Measurements from ENCODE around the gene RCAN3. TPM values are rescaled to one million over a fixed set of nuclear protein-coding genes. Genes with fewer than 3 reads are reported as not detected.
"Not testable (repeated sequence)": the region's sequence is repeated elsewhere in the genome, so short reads cannot be mapped to it uniquely, and the experiment has no call there.

RCAN3 gene
- total RNA-seq, 8 experiments from 2014 or later = 0.51 to 18.0 (median 6.3) TPM

DNA sequence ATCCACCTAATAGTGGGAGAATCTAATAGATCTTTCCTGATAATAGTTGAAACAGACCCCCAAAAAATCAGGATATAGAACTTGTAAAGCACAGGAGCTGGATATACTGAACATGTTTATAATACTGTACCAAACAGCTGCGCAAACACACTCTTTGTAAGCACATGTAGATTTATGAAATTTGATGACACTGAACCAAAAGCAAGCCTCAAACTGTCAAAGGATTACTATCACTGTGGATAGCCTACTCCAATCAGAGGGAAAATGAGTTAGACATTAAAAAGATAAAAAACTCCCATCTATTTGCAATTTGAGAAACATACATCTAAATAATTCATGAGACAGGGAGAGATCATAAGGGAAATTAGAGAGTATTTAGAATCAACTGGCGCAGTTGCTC lies 26.1 kb downstream of the RCAN3 start:
- H3K27ac ChIP-seq = no peak overlapping the region
- in situ Hi-C loops (cut with MboI; ENCODE audit: low pct_unique_long_range_greater_than_20kb in 2 of 9, low sequenced_read_pairs in 9 of 9, unreplicated experiment in 9 of 9) = no loop called here
- 28 to 100% (median 95%) methylated on average over 1 to 2 of the region's 2 CpGs for WGBS, 10 experiments
- no peaks in the 10 kb centered on the region for H3K4me1 ChIP-seq (replicated peaks in 1 of 2)
- no peak overlapping the region for H3K4me3 ChIP-seq
- peak in 1 of 8 experiments; percentile 98 for ATAC-seq (replicated peaks in 6 of 8)

DNA sequence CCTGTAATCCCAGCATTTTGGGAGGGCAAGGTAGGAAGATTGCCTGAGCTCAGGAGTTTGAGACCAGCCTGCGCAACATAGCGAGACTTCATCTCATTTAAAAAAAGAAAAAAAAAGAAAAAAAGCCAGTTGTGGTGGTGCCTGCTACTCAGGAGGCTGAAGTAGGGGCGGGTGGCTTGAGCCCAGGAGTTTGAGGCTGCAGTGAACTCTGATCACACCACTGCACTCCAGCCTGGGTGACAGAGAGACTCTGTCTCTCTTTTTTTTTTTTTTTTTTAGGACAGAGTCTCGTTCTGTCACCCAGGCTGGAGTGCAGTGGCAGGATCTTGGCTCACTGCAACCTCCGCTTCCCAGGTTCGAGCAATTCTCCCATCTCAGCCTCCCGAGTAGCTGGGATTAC lies 26.7 kb downstream of the RCAN3 start:
- H3K4me3 ChIP-seq; H3K27ac ChIP-seq; ATAC-seq (replicated peaks in 6 of 8); in situ Hi-C loops (cut with MboI; ENCODE audit: low pct_unique_long_range_greater_than_20kb in 2 of 9, low sequenced_read_pairs in 9 of 9, unreplicated experiment in 9 of 9); H3K4me1 ChIP-seq (replicated peaks in 1 of 2): not testable (repeated sequence)
- WGBS, 10 experiments = 67 to 94% (median 90%) methylated on average over 2 to 7 of the region's 7 CpGs; no CpG with 5 or more reads in 3 of the 10 experiments

DNA sequence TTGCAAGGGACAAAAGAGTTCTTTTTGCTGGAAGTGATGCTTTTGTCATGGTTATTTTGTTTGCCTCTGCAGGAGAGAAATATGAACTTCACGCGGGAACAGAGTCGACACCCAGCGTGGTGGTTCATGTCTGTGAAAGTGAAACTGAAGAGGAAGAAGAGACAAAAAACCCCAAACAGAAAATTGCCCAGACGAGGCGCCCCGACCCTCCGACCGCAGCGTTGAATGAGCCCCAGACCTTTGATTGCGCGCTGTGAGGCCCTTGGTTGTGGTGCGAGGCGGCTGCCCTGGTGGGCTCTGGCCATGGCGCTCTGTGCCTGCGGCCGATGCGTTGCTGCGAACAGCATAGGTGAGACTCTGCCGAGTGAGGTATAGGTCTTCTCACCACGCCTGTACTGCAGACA lies 32.4 kb downstream of the RCAN3 start:
- Histone ChIP-seq H3K4me3 (no peak overlapping the region), H3K27ac (no peak overlapping the region), H3K4me1 (replicated peaks in 1 of 2) (peaks cover 0 to 12% of the 10 kb centered on the region in 2 donors)
- in situ Hi-C loops (cut with MboI; ENCODE audit: low pct_unique_long_range_greater_than_20kb in 2 of 9, low sequenced_read_pairs in 9 of 9, unreplicated experiment in 9 of 9) = no loop called here
- no peak for ATAC-seq (replicated peaks in 6 of 8)
- 65 to 100% (median 77%) methylated on average over 1 to 20 of the region's 21 CpGs; no CpG with 5 or more reads in 3 of the 10 experiments for WGBS, 10 experiments

DNA sequence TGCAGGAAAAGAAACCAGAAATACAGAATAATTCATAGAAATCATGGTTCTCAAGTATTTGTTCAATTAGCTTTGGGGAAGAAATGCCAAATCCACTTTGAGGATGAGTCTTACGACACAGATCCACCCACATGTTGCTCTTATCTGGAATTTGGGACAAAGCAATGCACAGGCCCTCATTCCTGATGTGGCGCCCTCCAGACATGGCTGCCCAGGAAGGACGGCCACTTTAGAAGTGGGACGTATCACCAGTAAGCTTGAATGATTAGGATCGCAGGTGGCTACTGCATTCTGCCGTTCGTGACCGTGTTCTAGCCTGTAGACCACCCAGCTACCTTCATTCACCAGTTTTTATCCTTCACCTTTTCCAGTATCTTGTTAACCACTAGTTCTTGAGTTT lies 33.1 kb downstream of the RCAN3 start:
- Histone ChIP-seq H3K4me3 (no peak overlapping the region), H3K4me1 (replicated peaks in 1 of 2) (peaks cover 0 to 12% of the 10 kb centered on the region in 2 donors), H3K27ac (no peak overlapping the region)
- WGBS, 10 experiments = 80 to 99% (median 93%) methylated on average over 1 to 8 of the region's 8 CpGs; no CpG with 5 or more reads in 1 of the 10 experiments
- in situ Hi-C loops (cut with MboI; ENCODE audit: low pct_unique_long_range_greater_than_20kb in 2 of 9, low sequenced_read_pairs in 9 of 9, unreplicated experiment in 9 of 9) = no loop called here
- ATAC-seq (replicated peaks in 6 of 8) = no peak

DNA sequence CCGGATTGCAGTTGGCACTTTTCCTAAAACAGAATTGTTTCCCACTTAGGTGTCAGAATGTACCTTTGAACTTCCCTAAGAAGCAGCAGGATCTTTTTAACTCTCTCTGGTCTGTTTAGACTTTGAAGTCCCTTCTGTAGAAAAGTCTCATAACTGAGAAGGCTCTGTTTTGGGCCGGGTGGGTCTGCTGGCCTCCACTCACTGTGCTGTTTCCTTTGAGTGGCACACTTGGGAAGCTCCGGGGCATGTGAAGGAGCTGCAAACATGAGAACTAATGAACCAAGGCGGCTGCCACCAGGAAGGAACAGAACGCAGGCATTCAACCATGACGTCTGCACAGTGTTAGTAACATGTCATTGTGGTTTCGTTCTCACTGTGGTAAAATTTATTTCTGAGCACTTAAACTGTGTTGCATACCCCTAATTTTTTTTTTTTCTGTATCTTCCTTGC lies 33.8 kb downstream of the RCAN3 start:
- 0 to 73% (median 48%) methylated on average over 1 to 7 of the region's 7 CpGs for WGBS, 10 experiments
- Histone ChIP-seq H3K4me3 (no peak overlapping the region), H3K27ac (no peak overlapping the region), H3K4me1 (replicated peaks in 1 of 2) (peaks cover 0 to 12% of the 10 kb centered on the region in 2 donors)
- ATAC-seq (replicated peaks in 6 of 8) = peak in 4 of 8 experiments; percentile 42 to 87 (median 52)
- in situ Hi-C loops (cut with MboI; ENCODE audit: low pct_unique_long_range_greater_than_20kb in 2 of 9, low sequenced_read_pairs in 9 of 9, unreplicated experiment in 9 of 9) = no loop called here

DNA sequence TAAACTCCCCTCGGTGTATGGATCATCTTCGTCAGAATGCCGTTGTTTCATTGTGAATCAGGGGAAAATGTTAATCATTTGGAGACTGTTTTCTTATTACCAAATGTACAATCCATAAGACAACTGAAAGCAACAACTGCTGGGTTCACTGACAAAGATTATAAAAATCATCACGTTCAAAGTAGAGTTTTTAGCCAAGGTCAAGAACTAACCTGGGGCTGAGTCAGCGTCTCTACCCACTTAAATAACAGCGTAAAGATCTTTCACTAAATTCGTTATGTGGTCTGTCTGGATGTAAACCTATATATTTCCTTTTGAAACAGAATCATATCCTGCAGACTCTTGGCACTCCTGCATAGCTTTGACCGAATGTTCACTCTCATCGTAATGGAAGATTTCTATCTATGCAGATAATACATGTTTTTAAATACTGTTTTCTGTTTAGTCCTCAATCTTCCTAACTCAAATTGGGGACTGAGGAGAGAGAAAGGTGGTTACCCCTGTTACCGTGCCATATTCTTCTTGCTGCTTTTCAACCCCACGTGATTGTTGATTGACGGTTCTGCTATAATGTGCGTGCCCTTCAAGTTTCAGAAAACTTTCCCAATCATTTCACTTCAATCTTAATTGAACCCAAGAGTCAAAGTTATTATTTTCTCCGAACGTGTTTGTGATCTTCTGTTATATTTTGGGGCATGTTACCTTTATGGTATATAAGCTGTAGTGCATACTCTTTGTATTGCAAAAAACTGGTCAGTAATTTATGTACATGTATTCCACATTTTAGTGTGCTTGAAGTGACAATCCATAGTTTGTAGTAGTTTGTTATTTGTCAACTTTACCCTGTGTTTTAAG lies 37.6 kb downstream of the RCAN3 start:
- 61 to 89% (median 81%) methylated on average over 4 to 15 of the region's 15 CpGs for WGBS, 10 experiments
- Histone ChIP-seq H3K4me3 (no peak overlapping the region), H3K27ac (no peak overlapping the region), H3K4me1 (replicated peaks in 1 of 2) (peaks cover 0 to 14% of the 10 kb centered on the region in 2 donors)
- in situ Hi-C loops (cut with MboI; ENCODE audit: low pct_unique_long_range_greater_than_20kb in 2 of 9, low sequenced_read_pairs in 9 of 9, unreplicated experiment in 9 of 9) = no loop called here
- ATAC-seq (replicated peaks in 6 of 8) = no peak

DNA sequence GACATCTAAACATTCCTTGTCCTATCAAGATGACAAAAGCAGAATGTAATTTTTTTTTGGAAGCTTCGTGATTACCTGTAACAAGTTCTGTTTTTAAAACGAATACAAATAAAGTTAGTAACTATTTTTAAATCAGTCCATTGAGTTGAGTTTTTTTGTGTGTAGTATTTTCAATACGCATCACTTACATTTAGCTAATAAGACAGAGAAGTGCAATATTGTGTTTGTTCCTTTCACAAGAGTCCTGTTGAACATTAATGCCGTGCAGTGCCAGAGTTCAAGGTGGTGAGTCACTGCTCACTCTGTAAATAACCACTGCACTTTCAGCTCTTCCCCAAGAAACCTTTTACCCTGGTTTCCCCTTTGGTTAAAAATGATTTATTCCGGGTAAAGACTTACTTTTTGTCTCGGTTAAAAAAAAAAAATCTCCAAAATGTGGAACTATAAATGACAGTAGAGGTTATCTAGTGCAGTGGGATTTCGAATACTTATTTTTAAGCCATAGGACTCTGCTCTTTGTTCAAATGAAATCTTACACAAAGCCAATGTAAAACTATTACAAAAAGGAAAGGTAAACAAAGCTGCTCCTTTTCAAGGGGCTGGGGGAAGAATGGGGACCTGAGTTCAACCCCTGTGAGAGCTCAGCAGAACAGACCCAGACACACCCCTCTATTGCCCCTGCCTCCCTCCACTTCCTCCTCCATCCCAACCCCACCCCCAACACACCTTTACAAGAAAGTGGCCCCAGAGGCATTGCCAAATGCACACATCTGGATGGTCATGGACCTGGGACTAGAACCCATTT lies 38.5 kb downstream of the RCAN3 start:
- Histone ChIP-seq H3K27ac (no peak overlapping the region), H3K4me1 (replicated peaks in 1 of 2) (peaks cover 0 to 14% of the 10 kb centered on the region in 2 donors), H3K4me3 (no peak overlapping the region)
- ATAC-seq (replicated peaks in 6 of 8) = peak in 6 of 8 experiments; percentile 44 to 69 (median 57)
- WGBS, 10 experiments = 38 to 80% (median 56%) methylated on average over 3 to 7 of the region's 7 CpGs
- in situ Hi-C loops (cut with MboI; ENCODE audit: low pct_unique_long_range_greater_than_20kb in 2 of 9, low sequenced_read_pairs in 9 of 9, unreplicated experiment in 9 of 9) = no loop called here

DNA sequence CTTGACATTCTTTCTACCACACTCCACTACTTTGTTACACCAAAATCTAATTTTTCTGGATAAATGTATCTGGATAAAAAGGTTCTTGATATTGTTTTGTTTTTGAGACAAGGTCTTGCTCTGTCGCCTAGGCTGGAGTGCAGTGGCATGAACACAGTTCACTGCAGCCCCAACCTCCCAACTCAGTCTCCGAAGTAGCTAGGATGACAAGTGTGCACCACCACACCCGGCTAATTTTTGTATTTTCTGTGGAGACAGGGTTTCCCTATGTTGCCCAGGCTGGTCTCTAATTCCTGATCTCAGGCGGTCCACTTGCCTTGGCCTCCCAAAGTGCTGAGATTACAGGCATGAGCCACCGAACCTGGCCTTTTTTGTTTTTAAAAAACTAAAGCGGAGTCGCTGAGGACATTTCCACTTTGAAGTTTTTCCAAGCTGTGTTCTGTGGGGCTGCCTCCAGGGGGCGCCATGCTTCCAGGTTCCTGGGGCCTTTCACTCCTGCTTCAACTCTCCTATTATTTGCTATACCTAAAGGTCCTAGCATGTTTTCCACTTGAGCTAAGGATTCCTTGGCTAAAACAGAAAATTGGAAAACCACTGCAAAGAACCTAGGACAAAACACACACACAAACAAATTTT lies 39.2 kb downstream of the RCAN3 start:
- 0 to 80% (median 68%) methylated on average over 1 to 8 of the region's 8 CpGs; no CpG with 5 or more reads in 1 of the 10 experiments for WGBS, 10 experiments
- no peak for ATAC-seq (replicated peaks in 6 of 8)
- in situ Hi-C loops (cut with MboI; ENCODE audit: low pct_unique_long_range_greater_than_20kb in 2 of 9, low sequenced_read_pairs in 9 of 9, unreplicated experiment in 9 of 9) = no loop called here
- peaks cover 0 to 9% of the 10 kb centered on the region in 2 donors for H3K4me1 ChIP-seq (replicated peaks in 1 of 2)
- H3K4me3 ChIP-seq = no peak overlapping the region
- no peak overlapping the region for H3K27ac ChIP-seq

DNA sequence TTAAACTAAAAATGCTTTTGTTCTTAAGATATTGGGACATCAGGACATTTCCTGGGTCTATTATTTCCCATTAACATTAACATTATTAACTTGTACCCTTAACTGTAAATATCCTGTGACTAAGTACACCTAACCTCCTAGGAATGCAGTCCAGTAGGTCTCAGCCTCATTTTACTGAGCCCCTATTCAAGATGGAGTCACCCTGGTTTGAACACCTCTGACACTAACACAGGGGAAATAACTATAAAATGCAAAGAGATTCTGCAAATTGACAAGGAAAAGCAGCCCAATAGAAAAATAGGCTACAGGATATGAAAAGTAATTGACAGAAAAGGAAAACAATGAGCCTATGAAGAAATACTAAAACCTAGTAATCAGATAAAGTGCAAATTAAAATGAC lies 41.6 kb downstream of the RCAN3 start:
- no peak overlapping the region for H3K27ac ChIP-seq
- in situ Hi-C loops (cut with MboI; ENCODE audit: low pct_unique_long_range_greater_than_20kb in 2 of 9, low sequenced_read_pairs in 9 of 9, unreplicated experiment in 9 of 9) = no loop called here
- H3K4me3 ChIP-seq = no peak overlapping the region
- ATAC-seq (replicated peaks in 6 of 8) = no peak
- H3K4me1 ChIP-seq (replicated peaks in 1 of 2) = peaks cover 0 to 2% of the 10 kb centered on the region in 2 donors

DNA sequence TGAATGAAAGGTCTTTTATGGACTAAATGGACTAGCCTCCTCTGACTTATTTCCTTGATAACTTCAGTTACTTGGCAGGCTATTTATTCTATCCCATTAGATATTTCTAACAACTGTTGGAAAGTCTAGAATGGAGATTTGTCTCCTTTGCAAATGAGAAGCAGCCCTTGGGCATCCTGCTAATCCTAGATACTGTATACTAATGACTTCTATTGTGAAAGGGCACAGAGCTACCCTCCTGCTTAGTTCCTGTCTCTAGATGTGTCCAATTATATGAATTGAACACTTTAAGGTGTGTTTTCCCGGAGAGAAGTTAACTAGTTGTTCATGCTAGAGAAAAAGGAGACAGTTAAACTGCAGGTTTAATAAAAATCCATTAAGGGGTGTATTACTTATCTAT lies 43.0 kb downstream of the RCAN3 start:
- 0 to 100% (median 86%) methylated on average over 1 of the region's 1 CpG; no CpG with 5 or more reads in 4 of the 10 experiments for WGBS, 10 experiments
- in situ Hi-C loops (cut with MboI; ENCODE audit: low pct_unique_long_range_greater_than_20kb in 2 of 9, low sequenced_read_pairs in 9 of 9, unreplicated experiment in 9 of 9) = loop anchor here in 1 of 9 experiments (5.0 kb wide), 1 partner anchor 87 kb away; no protein-coding TSS in a partner anchor
- ATAC-seq (replicated peaks in 6 of 8) = peak in 2 of 8 experiments; percentile 64 to 88
- no peak overlapping the region for H3K27ac ChIP-seq
- peaks cover 0 to 6% of the 10 kb centered on the region in 2 donors for H3K4me1 ChIP-seq (replicated peaks in 1 of 2)
- no peak overlapping the region for H3K4me3 ChIP-seq

DNA sequence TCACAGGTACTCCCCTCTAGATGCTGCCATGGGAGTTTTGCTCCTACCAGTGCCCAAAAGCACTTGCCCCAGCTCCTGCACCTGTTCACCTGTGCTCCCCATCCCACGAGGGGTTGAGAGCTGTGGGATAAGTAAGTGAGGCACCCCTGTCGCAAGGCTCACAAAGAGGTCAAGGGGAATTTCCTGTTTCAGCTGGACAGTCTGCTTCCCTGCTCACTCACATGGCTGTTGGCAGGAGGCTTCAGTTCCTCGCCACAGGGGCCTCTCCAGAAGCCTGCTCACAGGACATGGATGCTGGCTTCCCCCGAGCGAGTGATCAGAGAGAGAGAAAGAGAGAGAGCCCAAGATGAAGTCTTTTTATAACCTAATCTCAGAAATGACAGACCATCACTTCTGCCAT lies 44.6 kb downstream of the RCAN3 start:
- no peak for ATAC-seq (replicated peaks in 6 of 8)
- Histone ChIP-seq H3K4me3 (no peak overlapping the region), H3K4me1 (replicated peaks in 1 of 2) (peaks cover 7 to 11% of the 10 kb centered on the region in 2 donors), H3K27ac (no peak overlapping the region)
- WGBS, 10 experiments = 0 to 100% (median 83%) methylated on average over 1 to 4 of the region's 5 CpGs; no CpG with 5 or more reads in 2 of the 10 experiments
- in situ Hi-C loops (cut with MboI; ENCODE audit: low pct_unique_long_range_greater_than_20kb in 2 of 9, low sequenced_read_pairs in 9 of 9, unreplicated experiment in 9 of 9) = loop anchor here in 1 of 9 experiments (5.0 kb wide), 1 partner anchor 85 kb away; no protein-coding TSS in a partner anchor

DNA sequence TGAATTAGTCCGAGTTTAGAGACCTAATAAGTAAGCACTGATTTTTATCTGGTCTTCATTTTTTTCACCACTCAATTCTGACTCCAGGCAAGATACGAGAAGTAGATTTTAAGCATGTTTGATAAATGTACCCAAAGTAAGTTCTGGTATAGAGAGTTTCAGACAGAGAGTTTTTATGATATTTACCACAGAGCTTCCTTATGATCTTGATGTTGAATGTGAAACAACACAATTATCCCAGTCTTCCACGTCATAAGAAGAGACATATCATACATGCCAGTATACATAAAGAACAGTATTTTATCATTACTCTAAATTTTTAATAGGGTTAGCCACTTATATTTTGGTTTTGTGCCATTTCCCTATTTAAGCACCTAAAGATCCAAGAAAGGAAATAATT lies 45.4 kb downstream of the RCAN3 start:
- ATAC-seq (replicated peaks in 6 of 8) = no peak
- H3K4me1 ChIP-seq (replicated peaks in 1 of 2) = peaks cover 13 to 16% of the 10 kb centered on the region in 2 donors
- no peak overlapping the region for H3K27ac ChIP-seq
- 21 to 100% (median 76%) methylated on average over 2 to 3 of the region's 3 CpGs for WGBS, 10 experiments
- H3K4me3 ChIP-seq = no peak overlapping the region
- in situ Hi-C loops (cut with MboI; ENCODE audit: low pct_unique_long_range_greater_than_20kb in 2 of 9, low sequenced_read_pairs in 9 of 9, unreplicated experiment in 9 of 9) = loop anchor here in 1 of 9 experiments (5.0 kb wide), 1 partner anchor 84 kb away; no protein-coding TSS in a partner anchor

Data from motor neuron (in vitro differentiated cells).